H1 (cell line): ENCODE data around the gene SEZ6. TPM values are rescaled to one million over a fixed set of nuclear protein-coding genes. Genes with fewer than 3 reads are reported as not detected.

Source experiments
- CTBP2 ChIP-seq: IDR thresholded peaks from 2 replicates; pipeline ENCODE4 v1.7.0; 2011; ENCODE audit warnings: borderline replicate concordance, mild to moderate bottlenecking, moderate library complexity, mixed read lengths, low read length; ENCODE audit not compliant: insufficient read depth, insufficient read length
- POLR2A ChIP-seq, 2 experiments: IDR thresholded peaks; 1 replicate in 1 of 2; 2 replicates in 1 of 2; pipeline ENCODE4 v1.6.1; 2011; ENCODE audit warnings: low read depth in 2 of 2, low read length in 2 of 2, mild to moderate bottlenecking in 2 of 2; ENCODE audit errors: control extremely low read depth in 1 of 2
- TAF7 ChIP-seq: optimal IDR thresholded peaks from 2 replicates; pipeline ENCODE3; 2011; ENCODE audit warnings: low read depth, mild to moderate bottlenecking, inconsistent platforms, low read length, moderate library complexity, borderline replicate concordance
- polyA plus RNA-seq, 7 experiments: library from polyadenylated mRNA; depleted of rRNA in 3 of 7; stranded (reverse) in 5 of 7; unstranded in 2 of 7; fragments of >200 nt in 5 of 7; fragments of 200-250 nt in 2 of 7; gene quantifications; 1 replicate in 5 of 7; 2 replicates in 1 of 7; 4 replicates in 1 of 7; pipeline versions ENCODE4 v1.2.1 to v1.2.3, GENCODE V29; 2011 to 2013; ENCODE audit warnings: missing spikeins in 2 of 7, mixed read lengths in 2 of 7
- total RNA-seq: library from RNA; stranded (reverse); fragmentation: NEBNext Ultra II Directional; extraction: Animal tissue kit (Norgen Biotek cat#: 25700); gene quantifications from 2 replicates; pipeline ENCODE4 v1.2.1, GENCODE V29; 2021

The SEZ6 gene
- total and polyA plus RNA-seq, 2 of the 8 experiments (the other 6 are each of a cell fraction or from before 2014, with no cell fraction given): 6.9 to 16.1 TPM

DNA sequence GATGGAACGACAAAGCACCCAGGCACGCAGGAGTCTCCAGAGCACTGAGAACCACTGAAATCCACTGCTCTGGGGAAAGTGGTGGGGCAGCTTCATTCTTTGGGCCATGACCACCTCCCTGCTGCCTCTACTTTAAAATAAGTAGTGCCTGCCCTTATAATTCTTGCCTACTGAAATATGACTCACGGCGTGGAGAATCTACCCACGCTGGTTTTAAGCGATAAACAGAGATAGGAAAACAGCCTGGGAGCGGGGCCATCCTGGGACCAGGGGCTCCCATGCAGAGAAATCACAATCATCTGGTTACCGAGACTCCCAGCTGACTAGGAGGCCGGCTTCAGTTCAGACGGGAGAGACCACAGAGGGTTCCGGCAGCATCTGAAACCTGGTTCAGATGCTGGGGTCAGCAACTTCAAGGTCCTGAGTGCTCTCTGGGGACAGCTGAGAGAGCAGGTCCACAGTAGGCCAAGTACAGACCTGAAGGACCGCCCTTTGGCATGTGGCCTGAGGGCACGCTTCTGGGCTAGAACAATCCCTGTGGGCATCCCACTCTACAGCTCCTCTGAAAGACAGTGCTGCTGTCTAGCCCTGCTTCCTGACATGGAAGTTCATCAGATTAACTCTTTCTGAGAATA is 94.3 kb downstream of the SEZ6 start (continued):
- no peak for TF ChIP-seq TAF7
- no peak for TF ChIP-seq CTBP2
- no peak for TF ChIP-seq POLR2A (IDR thresholded peaks at IDR 0.05; ENCODE audit: control extremely low read depth in 1 of 2, low read depth in 2 of 2, low read length in 2 of 2)
